Measurements from ENCODE around the gene EXD3. TPM values are rescaled to one million over a fixed set of nuclear protein-coding genes. Genes with fewer than 3 reads are reported as not detected.
A peak's percentile ranks its signal among the peaks of the same experiment; 100 is the strongest.

The EXD3 gene
- total RNA-seq, 1 donor from 2014 or later = 8.6 TPM

GRCh38 chr9:137461663-137462395 is 38.9 kb upstream of the EXD3 start:
- DNase-seq (ENCODE audit: low read depth) = no peak
- Histone ChIP-seq H3K27me3 (ENCODE audit: control insufficient read depth, insufficient read depth, low read length) (peaks cover 8% of the 10 kb centered on the region), H3K36me3 (ENCODE audit: control insufficient read depth, insufficient read depth, low read length) (no peaks in the 10 kb centered on the region), H3K4me3 (ENCODE audit: low read depth, low read length) (no peak overlapping the region)
- no peak for TF ChIP-seq CTCF (IDR thresholded peaks at IDR 0.05; ENCODE audit: insufficient read depth, low read length, poor library complexity, severe bottlenecking)

GRCh38 chr9:137461316-137461662 is 38.3 kb upstream of the EXD3 start:
- TF ChIP-seq CTCF (IDR thresholded peaks at IDR 0.05; ENCODE audit: insufficient read depth, low read length, poor library complexity, severe bottlenecking) = no peak
- DNase-seq (ENCODE audit: low read depth) = no peak
- peaks cover 8% of the 10 kb centered on the region for H3K27me3 ChIP-seq (ENCODE audit: control insufficient read depth, insufficient read depth, low read length)

GRCh38 chr9:137460363-137461315 is 37.7 kb upstream of the EXD3 start:
- H3K36me3 ChIP-seq (ENCODE audit: control insufficient read depth, insufficient read depth, low read length) = no peaks in the 10 kb centered on the region

More at GRCh38 chr9:137461316-137461662, 38.3 kb upstream of the EXD3 start:
- H3K36me3 ChIP-seq (ENCODE audit: control insufficient read depth, insufficient read depth, low read length) = no peaks in the 10 kb centered on the region
- H3K4me3 ChIP-seq (ENCODE audit: low read depth, low read length) = no peak overlapping the region

GRCh38 chr9:137459601-137460362 is 36.8 kb upstream of the EXD3 start:
- Histone ChIP-seq H3K27me3 (ENCODE audit: control insufficient read depth, insufficient read depth, low read length) (peaks cover 8% of the 10 kb centered on the region), H3K36me3 (ENCODE audit: control insufficient read depth, insufficient read depth, low read length) (no peaks in the 10 kb centered on the region), H3K4me3 (ENCODE audit: low read depth, low read length) (peak overlapping the region; percentile 25)
- no peak for DNase-seq (ENCODE audit: low read depth)
- TF ChIP-seq CTCF (IDR thresholded peaks at IDR 0.05; ENCODE audit: insufficient read depth, low read length, poor library complexity, severe bottlenecking) = no peak

More at GRCh38 chr9:137460363-137461315, 37.7 kb upstream of the EXD3 start:
- DNase-seq (ENCODE audit: low read depth) = no peak
- Histone ChIP-seq H3K27me3 (ENCODE audit: control insufficient read depth, insufficient read depth, low read length) (peaks cover 8% of the 10 kb centered on the region), H3K4me3 (ENCODE audit: low read depth, low read length) (no peak overlapping the region)
- TF ChIP-seq CTCF (IDR thresholded peaks at IDR 0.05; ENCODE audit: insufficient read depth, low read length, poor library complexity, severe bottlenecking) = no peak

GRCh38 chr9:137459152-137459600 is 36.2 kb upstream of the EXD3 start, which contains the start of gene NSMF:
TSS of gene NSMF (minus strand) at chr9:137459334. CDS start at chr9:137459102, 232 bp downstream.
- H3K36me3 ChIP-seq (ENCODE audit: control insufficient read depth, insufficient read depth, low read length) = no peaks in the 10 kb centered on the region
- H3K27me3 ChIP-seq (ENCODE audit: control insufficient read depth, insufficient read depth, low read length) = peaks cover 8% of the 10 kb centered on the region
- H3K4me3 ChIP-seq (ENCODE audit: low read depth, low read length) = peak within 1 kb of the TSS; percentile 73
- DNase-seq (ENCODE audit: low read depth) = no peak
- TF ChIP-seq CTCF (IDR thresholded peaks at IDR 0.05; ENCODE audit: insufficient read depth, low read length, poor library complexity, severe bottlenecking) = no peak
